ENCODE data around the gene CTSK. TPM values are rescaled to one million over a fixed set of nuclear protein-coding genes. Genes with fewer than 3 reads are reported as not detected.
"Not testable (repeated sequence)": the region's sequence is repeated elsewhere in the genome, so short reads cannot be mapped to it uniquely, and the experiment has no call there.

The CTSK gene
- total RNA-seq, 4 donors from 2014 or later = 16.1 to 76.2 (median 36.8) TPM

GRCh38 chr1:150778409-150778808, 29.7 kb downstream of the CTSK start:
- no peak overlapping the region for H3K4me3 ChIP-seq (replicated peaks in 1 of 3)
- no peak for DNase-seq
- 88 to 100% methylated on average over 1 of the region's 1 CpG for WGBS, 2 donors
- no peaks in the 10 kb centered on the region for H3K4me1 ChIP-seq
- H3K36me3 ChIP-seq = no peaks in the 10 kb centered on the region
- no peaks in the 10 kb centered on the region for H3K9me3 ChIP-seq
- H3K27ac ChIP-seq = no peak overlapping the region
- intact Hi-C loops (cut with DNase I) = no loop called here
- TF ChIP-seq CTCF (IDR thresholded peaks at IDR 0.05) = no peak
- no peak for TF ChIP-seq POLR2A (IDR thresholded peaks at IDR 0.05)
- no peaks in the 10 kb centered on the region for H3K27me3 ChIP-seq

- intact Hi-C loops (cut with DNase I) = no loop called here
- H3K27ac ChIP-seq = no peak overlapping the region
- no peaks in the 10 kb centered on the region for H3K36me3 ChIP-seq
- H3K4me3 ChIP-seq (replicated peaks in 1 of 3) = no peak overlapping the region
- TF ChIP-seq POLR2A (IDR thresholded peaks at IDR 0.05) = no peak
- no peak for TF ChIP-seq CTCF (IDR thresholded peaks at IDR 0.05)
- H3K9me3 ChIP-seq = no peaks in the 10 kb centered on the region
- WGBS, 2 donors = 88 to 89% methylated on average over 2 of the region's 2 CpGs
- no peaks in the 10 kb centered on the region for H3K4me1 ChIP-seq
- DNase-seq = no peak
- H3K27me3 ChIP-seq = no peaks in the 10 kb centered on the region
Measured at GRCh38 chr1:150777544-150777943, 30.5 kb downstream of the CTSK start.

- DNase-seq; H3K4me3 ChIP-seq (replicated peaks in 1 of 3); H3K4me1 ChIP-seq; H3K9me3 ChIP-seq; H3K27me3 ChIP-seq; H3K36me3 ChIP-seq; H3K27ac ChIP-seq; intact Hi-C loops (cut with DNase I): not testable (repeated sequence)
- 92 to 95% methylated on average over 13 of the region's 13 CpGs for WGBS, 2 donors
Measured at GRCh38 chr1:150775931-150776505, 32.0 kb downstream of the CTSK start.

- DNase-seq = no peak
- no peaks in the 10 kb centered on the region for H3K4me1 ChIP-seq
- no peaks in the 10 kb centered on the region for H3K27me3 ChIP-seq
- H3K9me3 ChIP-seq = no peaks in the 10 kb centered on the region
- intact Hi-C loops (cut with DNase I) = no loop called here
- no peak overlapping the region for H3K27ac ChIP-seq
- 62 to 68% methylated on average over 3 of the region's 3 CpGs for WGBS, 2 donors
- TF ChIP-seq CTCF (IDR thresholded peaks at IDR 0.05) (no peak), POLR2A (IDR thresholded peaks at IDR 0.05) (no peak)
- no peak overlapping the region for H3K4me3 ChIP-seq (replicated peaks in 1 of 3)
- H3K36me3 ChIP-seq = no peaks in the 10 kb centered on the region
Measured at GRCh38 chr1:150775276-150775675, 32.8 kb downstream of the CTSK start.

GRCh38 chr1:150772326-150772725, 35.7 kb downstream of the CTSK start:
- no peak for DNase-seq
- no peaks in the 10 kb centered on the region for H3K27me3 ChIP-seq
- whole genome bisulfite sequencing, 2 donors = 86% methylated on average over 4 of the region's 4 CpGs
- intact Hi-C loops (cut with DNase I) = no loop called here
- no peaks in the 10 kb centered on the region for H3K36me3 ChIP-seq
- no peaks in the 10 kb centered on the region for H3K9me3 ChIP-seq
- no peak overlapping the region for H3K27ac ChIP-seq
- H3K4me3 ChIP-seq (replicated peaks in 1 of 3) = no peak overlapping the region
- TF ChIP-seq POLR2A (IDR thresholded peaks at IDR 0.05) (no peak), CTCF (IDR thresholded peaks at IDR 0.05) (no peak)
- H3K4me1 ChIP-seq = no peaks in the 10 kb centered on the region

GRCh38 chr1:150767704-150768103, 40.4 kb downstream of the CTSK start:
- intact Hi-C loops (cut with DNase I); H3K27ac ChIP-seq; H3K27me3 ChIP-seq; H3K9me3 ChIP-seq; H3K4me3 ChIP-seq (replicated peaks in 1 of 3); H3K36me3 ChIP-seq; DNase-seq: not testable (repeated sequence)
- H3K4me1 ChIP-seq = peaks cover 0 to 11% of the 10 kb centered on the region in 2 donors
- WGBS, 2 donors = 71 to 100% methylated on average over 1 of the region's 1 CpG

- H3K4me1 ChIP-seq = peaks cover 0 to 11% of the 10 kb centered on the region in 2 donors
- WGBS, 2 donors = 85 to 86% methylated on average over 1 of the region's 1 CpG
- H3K36me3 ChIP-seq; DNase-seq; intact Hi-C loops (cut with DNase I); H3K27me3 ChIP-seq; H3K9me3 ChIP-seq; H3K4me3 ChIP-seq (replicated peaks in 1 of 3): not testable (repeated sequence)
- H3K27ac ChIP-seq = peak overlapping the region in 2 of 3 donors; percentile 18 to 49
Measured at GRCh38 chr1:150765977-150766301, 42.1 kb downstream of the CTSK start.

Data from thyroid gland (tissue), 4 donors.